Stimulated activated CD8-positive, alpha-beta memory T cell treated with anti-CD3 and anti-CD28 coated beads, Interleukin-2, amount 100 ng/mL, for 48 hours (primary cell): ENCODE data around the gene RPRM.
"Not testable (repeated sequence)": the region's sequence is repeated elsewhere in the genome, so short reads cannot be mapped to it uniquely, and the experiment has no call there.

Experiments used
- DNase-seq, 2 donors: peaks; one replicate each; pipeline ENCODE4 v3.0.0-alpha.2; 2020; ENCODE audit warnings: low read depth in 2 of 2

The RPRM gene

GRCh38 chr2:153478289-153479261, at the start of gene RPRM:
Gene RPRM, minus strand, starts transcription at chr2:153478762. Its CDS starts 197 bp downstream, at chr2:153478565.
- DNase-seq = peak; percentile 32 to 44

- peak; percentile 23 to 28 for DNase-seq
Measured at GRCh38 chr2:153519257-153519875, 40.8 kb upstream of the RPRM start.

- no peak for DNase-seq
Measured at GRCh38 chr2:153512331-153512730, 33.8 kb upstream of the RPRM start.

DNA sequence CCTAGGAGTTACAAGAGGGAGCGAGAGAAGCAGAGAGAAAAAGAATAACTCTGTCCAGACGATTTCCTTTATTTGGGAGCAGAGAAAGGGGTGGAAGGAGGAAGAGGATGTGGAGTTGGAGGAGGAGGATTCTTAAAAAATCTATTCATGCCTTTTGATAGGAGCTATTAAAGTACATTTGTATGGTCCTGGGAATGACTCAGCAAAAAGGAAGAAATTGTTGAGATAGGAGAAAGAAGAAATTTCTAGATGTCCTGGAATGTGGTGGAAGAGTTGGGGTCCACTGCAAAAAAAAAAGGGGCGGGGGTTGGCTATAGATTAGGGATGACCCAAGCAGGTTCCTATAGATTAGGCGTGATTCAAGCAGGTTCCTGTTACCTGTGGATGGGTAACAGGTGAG, 32.4 kb upstream of the RPRM start:
- no peak for DNase-seq

- no peak for DNase-seq
Measured at GRCh38 chr2:153509133-153509532, 30.6 kb upstream of the RPRM start.

GRCh38 chr2:153506499-153506898, 27.9 kb upstream of the RPRM start:
- not testable (repeated sequence) for DNase-seq

GRCh38 chr2:153499439-153499838, 20.9 kb upstream of the RPRM start:
- DNase-seq = no peak

- DNase-seq = no peak
Measured at GRCh38 chr2:153497938-153498629, 19.5 kb upstream of the RPRM start.

- DNase-seq = no peak
Measured at GRCh38 chr2:153495725-153496124, 17.2 kb upstream of the RPRM start.

- no peak for DNase-seq
Measured at GRCh38 chr2:153488072-153488471, 9.5 kb upstream of the RPRM start.

GRCh38 chr2:153487448-153487847, 8.9 kb upstream of the RPRM start:
- no peak for DNase-seq

- DNase-seq = no peak
Measured at GRCh38 chr2:153479573-153479972, 1.0 kb upstream of the RPRM start.

DNA sequence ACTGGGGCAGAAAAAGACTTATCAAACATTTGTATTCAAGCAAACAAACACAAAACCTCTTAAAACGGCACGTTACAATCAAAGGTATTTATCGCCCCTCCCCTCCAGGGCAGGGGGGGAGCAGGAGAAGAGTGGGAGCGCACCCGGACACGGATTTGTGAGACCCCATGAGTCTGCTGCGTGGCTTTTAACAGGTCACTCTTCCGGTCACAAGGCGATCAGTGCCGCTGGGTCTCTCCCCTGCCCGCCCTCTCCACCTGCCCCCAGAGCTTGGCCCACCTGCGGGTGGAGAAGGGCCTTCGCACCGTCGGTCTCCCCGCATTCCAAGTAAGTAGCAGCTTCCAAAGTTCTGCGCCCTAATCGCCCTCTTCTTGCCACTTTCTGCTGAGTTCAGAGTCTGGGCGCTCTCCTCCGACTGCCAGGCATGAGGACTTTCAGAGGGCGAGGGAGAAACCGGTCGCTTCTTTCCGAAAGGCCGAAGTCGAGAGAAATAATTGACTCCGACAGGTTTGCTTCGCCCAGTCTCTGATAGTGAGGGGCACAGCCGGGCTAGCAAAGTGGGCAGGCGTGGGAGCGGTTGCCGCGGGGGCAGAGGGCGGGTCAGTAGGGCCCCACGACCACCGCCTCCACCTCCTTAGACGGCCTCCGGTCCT, 800 bp downstream of the RPRM start:
- DNase-seq = no peak

- no peak for DNase-seq
Measured at GRCh38 chr2:153476816-153477635, 1.5 kb downstream of the RPRM start.

DNA sequence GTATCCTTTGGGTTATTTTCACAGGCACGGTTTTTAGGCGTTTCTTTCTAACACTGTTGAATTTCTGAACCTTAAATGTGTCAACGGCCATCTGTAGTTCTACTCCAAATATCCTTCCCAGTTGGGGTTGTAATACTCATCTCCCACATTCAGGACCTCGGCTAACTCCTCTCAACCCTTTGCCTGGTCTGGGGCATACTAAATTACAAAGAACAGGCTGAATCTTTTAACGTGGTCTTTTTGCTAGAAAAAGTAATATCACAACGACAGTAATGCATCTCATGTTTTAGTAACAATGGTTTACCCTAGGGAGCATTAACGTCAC, 2.1 kb downstream of the RPRM start:
- DNase-seq = no peak

GRCh38 chr2:153474876-153475435, 3.6 kb downstream of the RPRM start:
- no peak for DNase-seq

GRCh38 chr2:153474407-153474806, 4.2 kb downstream of the RPRM start:
- DNase-seq = no peak

DNA sequence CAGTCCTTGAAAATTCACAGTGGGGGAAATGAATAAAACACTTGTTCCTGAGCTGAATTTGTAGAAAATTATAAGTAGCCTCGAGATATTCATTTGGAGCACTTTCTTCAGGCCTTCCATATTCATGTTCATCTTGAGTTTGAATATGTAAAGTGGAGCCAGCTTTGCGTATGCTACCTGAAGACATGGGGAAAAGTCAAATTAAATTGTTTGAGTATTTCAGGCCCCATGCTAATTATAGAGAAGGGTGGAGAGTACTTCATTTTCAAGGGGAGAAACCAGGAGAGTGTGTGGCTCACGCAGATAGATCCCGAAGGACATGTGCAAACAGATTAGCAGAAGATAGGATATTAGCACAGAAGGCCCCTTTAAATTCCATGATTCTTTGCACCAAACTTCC, 7.7 kb downstream of the RPRM start:
- no peak for DNase-seq

- DNase-seq = no peak
Measured at GRCh38 chr2:153464395-153464794, 14.2 kb downstream of the RPRM start.

DNA sequence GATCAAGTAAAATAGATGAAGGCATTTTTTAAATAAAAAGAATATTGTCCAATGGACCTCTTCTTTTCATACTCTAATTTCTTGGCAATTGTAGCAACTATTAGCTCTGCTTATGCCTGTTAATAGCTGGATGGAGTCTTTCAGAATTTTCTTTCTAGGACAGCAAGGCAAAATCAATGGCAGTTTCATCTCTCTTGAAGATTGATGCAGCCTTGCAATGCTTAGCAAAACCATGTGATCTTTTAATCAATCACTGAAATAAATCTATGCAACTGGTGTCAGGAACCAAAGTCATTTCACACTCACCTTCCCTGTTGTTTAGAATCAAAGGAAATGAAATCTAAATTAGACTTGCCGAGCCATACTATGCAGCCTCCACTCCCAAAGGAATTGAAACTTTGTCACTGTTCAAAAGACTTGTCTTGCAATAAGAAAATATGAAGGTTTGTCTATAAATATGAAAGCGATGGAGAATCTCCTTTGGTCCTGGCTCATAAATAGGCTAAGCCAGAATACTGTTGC, 16.2 kb downstream of the RPRM start:
- DNase-seq = no peak

GRCh38 chr2:153461453-153461852, 17.1 kb downstream of the RPRM start:
- no peak for DNase-seq
